ENCODE data around the gene ADAT3. TPM values are rescaled to one million over a fixed set of nuclear protein-coding genes. Genes with fewer than 3 reads are reported as not detected.

Gene ADAT3
- total RNA-seq, 6 experiments from 2014 or later = 1.8 to 5.3 (median 2.7) TPM

GRCh38 chr19:1936430-1936829, 31.2 kb downstream of the ADAT3 start:
- H3K9me3 ChIP-seq = no peaks in the 10 kb centered on the region
- no peaks in the 10 kb centered on the region for H3K36me3 ChIP-seq
- WGBS (ENCODE audit: insufficient coverage, low coverage, low lambda C conversion rate, missing lambda C conversion rate) = 96% methylated on average over 3 of the region's 3 CpGs
- no peak overlapping the region for H3K4me3 ChIP-seq
- no peak overlapping the region for H3K27ac ChIP-seq
- no peak for ATAC-seq
- intact Hi-C loops (cut with DNase I) = no loop called here
- TF ChIP-seq CTCF (IDR thresholded peaks at IDR 0.05) (no peak), POLR2A (IDR thresholded peaks at IDR 0.05) (no peak)
- no peaks in the 10 kb centered on the region for H3K27me3 ChIP-seq
- no peak for DNase-seq
- peaks cover 0 to 6% (median 2%) of the 10 kb centered on the region in 4 donors for H3K4me1 ChIP-seq

- Histone ChIP-seq H3K4me3 (no peak overlapping the region), H3K27ac (no peak overlapping the region), H3K36me3 (no peaks in the 10 kb centered on the region), H3K27me3 (no peaks in the 10 kb centered on the region), H3K4me1 (peaks cover 0 to 6% (median 2%) of the 10 kb centered on the region in 4 donors), H3K9me3 (no peaks in the 10 kb centered on the region)
- ATAC-seq (no peak), DNase-seq (no peak)
- 100% methylated on average over 1 of the region's 24 CpGs for WGBS (ENCODE audit: insufficient coverage, low coverage, low lambda C conversion rate, missing lambda C conversion rate)
- TF ChIP-seq CTCF (IDR thresholded peaks at IDR 0.05) = no peak
- TF ChIP-seq POLR2A (IDR thresholded peaks at IDR 0.05) = no peak
- intact Hi-C loops (cut with DNase I) = no loop called here
Measured at GRCh38 chr19:1936916-1937610, 31.9 kb downstream of the ADAT3 start.

- H3K4me1 ChIP-seq = peaks cover 0 to 6% (median 2%) of the 10 kb centered on the region in 4 donors
- TF ChIP-seq POLR2A (IDR thresholded peaks at IDR 0.05) (no peak), CTCF (IDR thresholded peaks at IDR 0.05) (no peak)
- H3K27ac ChIP-seq = no peak overlapping the region
- no peaks in the 10 kb centered on the region for H3K9me3 ChIP-seq
- intact Hi-C loops (cut with DNase I) = no loop called here
- DNase-seq (no peak), ATAC-seq (no peak)
- H3K4me3 ChIP-seq = no peak overlapping the region
- 76% methylated on average over 7 of the region's 7 CpGs for WGBS (ENCODE audit: insufficient coverage, low coverage, low lambda C conversion rate, missing lambda C conversion rate)
- H3K36me3 ChIP-seq = no peaks in the 10 kb centered on the region
- H3K27me3 ChIP-seq = no peaks in the 10 kb centered on the region
Measured at GRCh38 chr19:1938071-1938470, 32.9 kb downstream of the ADAT3 start.

GRCh38 chr19:1941146-1942077, 36.2 kb downstream of the ADAT3 start, which contains the start of gene CSNK1G2:
Gene CSNK1G2 (plus strand): TSS chr19:1941172. CDS start chr19:1969773, 28,601 bp downstream.
- no peaks in the 10 kb centered on the region for H3K9me3 ChIP-seq
- H3K4me3 ChIP-seq = peak within 1 kb of the TSS; percentile 54 to 85 (median 68)
- 0% methylated on average over 15 of the region's 97 CpGs for WGBS (ENCODE audit: insufficient coverage, low coverage, low lambda C conversion rate, missing lambda C conversion rate)
- ATAC-seq (peak in 1 of 4 donors; percentile 3), DNase-seq (peak in 2 of 3 donors; percentile 51 to 70)
- H3K27me3 ChIP-seq = no peaks in the 10 kb centered on the region
- H3K27ac ChIP-seq = peak within 1 kb of the TSS; percentile 84 to 92 (median 92)
- H3K36me3 ChIP-seq = no peaks in the 10 kb centered on the region
- intact Hi-C loops (cut with DNase I) = no loop called here
- TF ChIP-seq POLR2A (IDR thresholded peaks at IDR 0.05) (no peak), CTCF (IDR thresholded peaks at IDR 0.05) (peak in 2 of 4 donors; percentile 29 to 53)
- H3K4me1 ChIP-seq = peaks cover 0 to 6% (median 2%) of the 10 kb centered on the region in 4 donors
